H1 (cell line): ENCODE measurements around the gene ZC3H18. TPM values are rescaled to one million over a fixed set of nuclear protein-coding genes. Genes with fewer than 3 reads are reported as not detected.

Source experiments
- CTCF ChIA-PET: fragments of 300-600 bp; sonication (Branson Sonifier 250); formaldehyde crosslinking; loops from one replicate; lab custom pipeline; 2021; ENCODE audit not compliant: partially characterized antibody; lab: Charles Lee
- POLR2A ChIA-PET: fragments of 300-600 bp; sonication (Branson Sonifier 250); formaldehyde crosslinking; loops from one replicate; lab custom pipeline; 2021; ENCODE audit warnings: inconsistent platforms; ENCODE audit not compliant: partially characterized antibody; lab: Charles Lee
- DNase-seq, 2 experiments: peaks; one replicate each; pipeline versions ENCODE4 v3.0.0 to v3.0.0-alpha.2; 2010 to 2022; ENCODE audit warnings: low spot score in 2 of 2, low read depth in 1 of 2, mixed read lengths in 1 of 2
- FAIRE-seq: peaks from 2 replicates; lab custom pipeline; 2011; peaks lifted over from hg19 to GRCh38; lab: Jason Lieb, UNC
- H2AFZ ChIP-seq: 2 replicates; pipeline ENCODE4 v1.8.1; 2012; ENCODE audit warnings: low read length, inconsistent platforms
- H2AK5ac ChIP-seq: 2 replicates; pipeline ENCODE4 v1.6.1; 2013; ENCODE audit warnings: low read depth, low read length
- H2BK120ac ChIP-seq: replicated peaks from 2 replicates; pipeline ENCODE3; 2013; ENCODE audit warnings: low read depth, low read length, inconsistent platforms
- H2BK12ac ChIP-seq: 2 replicates; pipeline ENCODE4 v1.6.1; 2013; ENCODE audit warnings: low read depth, low read length
- H2BK15ac ChIP-seq: 2 replicates; pipeline ENCODE4 v1.6.1; 2013; ENCODE audit warnings: low read length
- H2BK20ac ChIP-seq: 2 replicates; pipeline ENCODE4 v1.6.1; 2013; ENCODE audit warnings: low read length
- H2BK5ac ChIP-seq: 2 replicates; pipeline ENCODE4 v1.6.1; 2013; ENCODE audit warnings: low read depth, low read length
- H3K14ac ChIP-seq: 2 replicates; pipeline ENCODE4 v1.6.1; 2013; ENCODE audit warnings: inconsistent platforms; ENCODE audit not compliant: insufficient read length
- H3K18ac ChIP-seq: 2 replicates; pipeline ENCODE4 v1.6.1; 2013; ENCODE audit warnings: low read length; ENCODE audit errors: extremely low read depth
- H3K23ac ChIP-seq: 2 replicates; pipeline ENCODE4 v1.6.1; 2013; ENCODE audit warnings: inconsistent platforms; ENCODE audit not compliant: insufficient read length
- H3K23me2 ChIP-seq: 2 replicates; pipeline ENCODE4 v1.6.1; 2013; ENCODE audit warnings: low read depth, low read length
- H3K27ac ChIP-seq: 2 replicates; pipeline ENCODE4 v1.6.1; 2011; ENCODE audit warnings: low read depth, low read length, inconsistent platforms
- H3K27me3 ChIP-seq, 4 experiments: replicated peaks in 1 of 4; 1 replicate in 1 of 4; 2 replicates in 3 of 4; pipeline versions ENCODE4 v1.6.1 to v1.8.1; 2011 to 2013; ENCODE audit warnings: low read length in 3 of 4, mild to moderate bottlenecking in 3 of 4, inconsistent platforms in 2 of 4, mixed read lengths in 2 of 4, moderate library complexity in 1 of 4; ENCODE audit not compliant: control insufficient read depth in 3 of 4, insufficient read depth in 3 of 4; ENCODE audit errors: extremely low read depth in 1 of 4
- H3K36me3 ChIP-seq, 4 experiments: 2 replicates each; pipeline versions ENCODE4 v1.6.1 to v1.8.1; 2011 to 2013; ENCODE audit warnings: mild to moderate bottlenecking in 4 of 4, low read length in 3 of 4, moderate library complexity in 2 of 4, control low read depth in 1 of 4, inconsistent platforms in 1 of 4; ENCODE audit not compliant: insufficient read depth in 4 of 4, control insufficient read depth in 2 of 4
- H3K4ac ChIP-seq: replicated peaks from 2 replicates; pipeline ENCODE3; 2013; ENCODE audit warnings: low read length, low read depth, mixed read lengths, inconsistent platforms; ENCODE audit not compliant: insufficient read length
- H3K4me1 ChIP-seq, 4 experiments: replicated peaks in 1 of 4; 1 replicate in 1 of 4; 2 replicates in 3 of 4; pipeline versions ENCODE4 v1.6.1 to v1.8.1; 2011 to 2013; ENCODE audit warnings: low read length in 3 of 4, inconsistent platforms in 2 of 4, mixed read lengths in 1 of 4; ENCODE audit not compliant: insufficient read depth in 4 of 4, control insufficient read depth in 3 of 4
- H3K4me2 ChIP-seq, 2 experiments: 2 replicates each; pipeline versions ENCODE4 v1.6.1 to v1.8.1; 2011 to 2013; ENCODE audit warnings: low read depth in 2 of 2, low read length in 2 of 2, control low read depth in 1 of 2, inconsistent platforms in 1 of 2, mild to moderate bottlenecking in 1 of 2; ENCODE audit not compliant: insufficient read depth in 1 of 2
- H3K4me3 ChIP-seq, 4 experiments: fragments of 200-600, 300-600 bp in 1 of 4; sonication (generic), shearing (Covaris generic), sonication (Bioruptor Twin) in 1 of 4; 2 replicates each; pipeline versions ENCODE4 v1.5.1 to v1.8.1; 2011 to 2016; ENCODE audit warnings: low read length in 4 of 4, low read depth in 3 of 4, control low read depth in 2 of 4, inconsistent platforms in 2 of 4, mild to moderate bottlenecking in 2 of 4, mixed read lengths in 1 of 4, moderate library complexity in 1 of 4; ENCODE audit not compliant: insufficient read depth in 2 of 4; ENCODE audit errors: extremely low read depth in 1 of 4
- H3K56ac ChIP-seq: replicated peaks from 2 replicates; pipeline ENCODE3; 2013; ENCODE audit warnings: low read depth, mild to moderate bottlenecking, mixed read lengths, low read length, inconsistent platforms; ENCODE audit not compliant: insufficient read length
- H3K79me1 ChIP-seq: 2 replicates; pipeline ENCODE4 v1.6.1; 2013; ENCODE audit warnings: low read depth, low read length, control low read depth
- H3K79me2 ChIP-seq, 2 experiments: 2 replicates each; pipeline versions ENCODE4 v1.6.1 to v1.8.1; 2012 to 2013; ENCODE audit warnings: low read length in 2 of 2, mild to moderate bottlenecking in 2 of 2, inconsistent platforms in 1 of 2; ENCODE audit not compliant: insufficient read depth in 2 of 2, control insufficient read depth in 1 of 2
- H3K9ac ChIP-seq, 4 experiments: replicated peaks in 1 of 4; 1 replicate in 1 of 4; 2 replicates in 3 of 4; pipeline versions ENCODE4 v1.6.1 to v1.8.1; 2011 to 2013; ENCODE audit warnings: low read depth in 3 of 4, low read length in 3 of 4, control low read depth in 2 of 4, mild to moderate bottlenecking in 2 of 4, moderate library complexity in 2 of 4, inconsistent platforms in 1 of 4; ENCODE audit errors: extremely low read depth in 1 of 4
- H3K9me3 ChIP-seq, 2 experiments: 2 replicates each; pipeline versions ENCODE4 v1.6.1 to v1.8.1; 2012 to 2013; ENCODE audit warnings: mild to moderate bottlenecking in 2 of 2, moderate library complexity in 2 of 2, control low read depth in 1 of 2, inconsistent platforms in 1 of 2, low read depth in 1 of 2, low read length in 1 of 2, mixed read lengths in 1 of 2; ENCODE audit not compliant: insufficient read depth in 2 of 2
- H4K20me1 ChIP-seq, 2 experiments: replicated peaks in 1 of 2; 2 replicates each; pipeline versions ENCODE3 to v1.8.1; 2011 to 2013; ENCODE audit warnings: inconsistent platforms in 2 of 2, low read length in 2 of 2, mild to moderate bottlenecking in 1 of 2; ENCODE audit not compliant: insufficient read depth in 2 of 2, control insufficient read depth in 1 of 2
- H4K5ac ChIP-seq: 2 replicates; pipeline ENCODE4 v1.6.1; 2013; ENCODE audit warnings: low read length, low read depth, mixed read lengths, inconsistent platforms; ENCODE audit not compliant: insufficient read length
- H4K8ac ChIP-seq: 2 replicates; pipeline ENCODE4 v1.8.0; 2013; ENCODE audit warnings: mild to moderate bottlenecking, moderate library complexity, low read length, inconsistent platforms; ENCODE audit not compliant: insufficient read depth; ENCODE audit errors: extremely low read depth
- H4K91ac ChIP-seq: replicated peaks from 2 replicates; pipeline ENCODE3; 2013; ENCODE audit warnings: low read length, mixed read lengths, inconsistent platforms; ENCODE audit not compliant: insufficient read length
- ATF2 ChIP-seq: IDR thresholded peaks from 2 replicates; pipeline ENCODE4 v1.6.1; 2012; ENCODE audit warnings: low read length, inconsistent platforms
- CREB1 ChIP-seq: IDR thresholded peaks from 2 replicates; pipeline ENCODE4 v1.6.1; 2012; ENCODE audit warnings: inconsistent platforms
- GTF2F1 ChIP-seq: IDR thresholded peaks from 2 replicates; pipeline ENCODE4 v1.6.1; 2012; ENCODE audit warnings: low read depth, low read length, improper control_type of control experiment, borderline replicate concordance
- HDAC6 ChIP-seq: IDR thresholded peaks from one replicate; pipeline ENCODE4 v1.7.1; 2012; ENCODE audit warnings: low read depth, mild to moderate bottlenecking, inconsistent platforms, low read length, moderate library complexity
- KDM1A ChIP-seq: fragments of 200-600, 300-600 bp; sonication (generic); IDR thresholded peaks from 2 replicates; pipeline ENCODE4 v1.7.1; 2016; ENCODE audit warnings: mild to moderate bottlenecking, low read length, borderline replicate concordance
- POLR2A ChIP-seq, 2 experiments: IDR thresholded peaks; 1 replicate in 1 of 2; 2 replicates in 1 of 2; pipeline ENCODE4 v1.6.1; 2011; ENCODE audit warnings: low read depth in 2 of 2, low read length in 2 of 2, mild to moderate bottlenecking in 2 of 2; ENCODE audit errors: control extremely low read depth in 1 of 2
- ZNF274 ChIP-seq: IDR thresholded peaks from 2 replicates; pipeline ENCODE4 v1.7.0; 2012; ENCODE audit warnings: low read length, borderline replicate concordance; ENCODE audit errors: extremely low read depth
- WGBS, 2 experiments: shearing (Covaris generic) in 1 of 2; methylation state at CpG; one replicate each; pipeline versions ENCODE4 v1.1.6 to v1.1.7; 2013 to 2015; ENCODE audit warnings: low lambda C conversion rate in 2 of 2, mixed read lengths in 2 of 2, inconsistent platforms in 1 of 2, low coverage in 1 of 2, missing lambda C conversion rate in 1 of 2; ENCODE audit not compliant: insufficient replicate concordance in 2 of 2, insufficient coverage in 1 of 2, insufficient read length in 1 of 2; ENCODE audit errors: extremely low coverage in 1 of 2, missing lambda C conversion rate in 1 of 2; 5-methylcytosine and 5-hydroxymethylcytosine counted together
- polyA plus RNA-seq, 7 experiments: library from polyadenylated mRNA; depleted of rRNA in 3 of 7; stranded (reverse) in 5 of 7; unstranded in 2 of 7; fragments of >200 nt in 5 of 7; fragments of 200-250 nt in 2 of 7; gene quantifications; 1 replicate in 5 of 7; 2 replicates in 1 of 7; 4 replicates in 1 of 7; pipeline versions ENCODE4 v1.2.1 to v1.2.3, GENCODE V29; 2011 to 2013; ENCODE audit warnings: missing spikeins in 2 of 7, mixed read lengths in 2 of 7
- total RNA-seq: library from RNA; stranded (reverse); fragmentation: NEBNext Ultra II Directional; extraction: Animal tissue kit (Norgen Biotek cat#: 25700); gene quantifications from 2 replicates; pipeline ENCODE4 v1.2.1, GENCODE V29; 2021

ZC3H18 gene
- total and polyA plus RNA-seq, 2 of the 8 experiments (the other 6 are each of a cell fraction or from before 2014, with no cell fraction given): 12.1 to 73.2 TPM

- H3K23ac ChIP-seq: no peak overlapping the region
- no peak overlapping the region for H4K91ac ChIP-seq
- H2BK5ac ChIP-seq: no peak overlapping the region
- H2AK5ac ChIP-seq: no peak overlapping the region
- H3K27me3 ChIP-seq: no peaks in the 10 kb centered on the region
- H3K4me2 ChIP-seq: no peak overlapping the region
- FAIRE-seq (no peak), DNase-seq (no peak)
- H3K79me2 ChIP-seq: peaks cover 0 to 22% of the 10 kb centered on the region in 2 experiments; a peak in 2 of 4 replicates
- POLR2A ChIA-PET: interaction anchor here (0.9 kb wide), 1 partner anchor 9 kb away, joined by 3 read pairs; no protein-coding TSS in a partner anchor
- no peak overlapping the region for H3K4ac ChIP-seq
- no peak overlapping the region for H2AFZ ChIP-seq
- no peak overlapping the region for H2BK20ac ChIP-seq
- H3K18ac ChIP-seq: no peak overlapping the region
- H2BK120ac ChIP-seq: no peak overlapping the region
- no peak overlapping the region for H3K27ac ChIP-seq
- H4K8ac ChIP-seq: no peak overlapping the region
- H2BK12ac ChIP-seq: no peak overlapping the region
- H3K4me1 ChIP-seq: peaks cover 0 to 3% (median 0%) of the 10 kb centered on the region in 4 experiments; a peak in 2 of 7 replicates
- H4K5ac ChIP-seq: no peak overlapping the region
- no peaks in the 10 kb centered on the region for H3K79me1 ChIP-seq
- H3K23me2 ChIP-seq: no peaks in the 10 kb centered on the region
- no peak overlapping the region for H3K14ac ChIP-seq
- no peak overlapping the region for H3K56ac ChIP-seq
- H4K20me1 ChIP-seq: peaks cover 3 to 19% of the 10 kb centered on the region in 2 experiments
- TF ChIP-seq HDAC6 (no peak), KDM1A (no peak), POLR2A (IDR thresholded peaks at IDR 0.05; ENCODE audit: control extremely low read depth in 1 of 2, low read depth in 2 of 2, low read length in 2 of 2) (no peak), GTF2F1 (no peak), ATF2 (no peak), ZNF274 (no peak), CREB1 (no peak)
- H3K9me3 ChIP-seq: no peaks in the 10 kb centered on the region
- H3K4me3 ChIP-seq: no peak overlapping the region
- 92% methylated on average over 3 of the region's 3 CpGs; no CpG with 5 or more reads in 1 of the 2 experiments for whole genome bisulfite sequencing, 2 experiments
- no peak overlapping the region for H3K9ac ChIP-seq
- H3K36me3 ChIP-seq: peaks cover 15 to 31% (median 27%) of the 10 kb centered on the region in 4 experiments
- no peak overlapping the region for H2BK15ac ChIP-seq
- CTCF ChIA-PET: interaction anchor here (0.6 to 1.3 kb wide), 5 partner anchors 9 to 94 kb away, joined by 3 to 5 read pairs (median 4); no protein-coding TSS in a partner anchor
These were observed 26.3 kb downstream of the ZC3H18 start for GRCh38 chr16:88596483-88596882.
